Stomach smooth muscle (tissue), 2 donors: ENCODE results near the gene HADHA.

Experiments used
- H3K27ac ChIP-seq: one replicate; pipeline ENCODE4 v1.7.0; 2013; ENCODE audit warnings: mild to moderate bottlenecking, low read length, inconsistent platforms
- H3K27me3 ChIP-seq, 2 donors: one replicate each; pipeline ENCODE4 v1.7.0; 2013; ENCODE audit warnings: low read length in 2 of 2; ENCODE audit not compliant: insufficient read depth in 2 of 2, control insufficient read depth in 1 of 2
- H3K36me3 ChIP-seq, 2 donors: one replicate each; pipeline ENCODE4 v1.7.0; 2013; ENCODE audit warnings: low read length in 2 of 2; ENCODE audit not compliant: control insufficient read depth in 2 of 2, insufficient read depth in 2 of 2
- H3K4me1 ChIP-seq: one replicate; pipeline ENCODE4 v1.7.0; 2013; ENCODE audit warnings: low read length; ENCODE audit not compliant: control insufficient read depth, insufficient read depth
- H3K4me3 ChIP-seq, 2 donors: one replicate each; pipeline ENCODE4 v1.7.0; 2013; ENCODE audit warnings: low read length in 2 of 2
- H3K9ac ChIP-seq, 2 donors: one replicate each; pipeline ENCODE4 v1.7.0; 2013; ENCODE audit warnings: low read length in 2 of 2, mild to moderate bottlenecking in 1 of 2
- H3K9me3 ChIP-seq, 2 donors: one replicate each; pipeline ENCODE4 v1.7.0; 2013; ENCODE audit warnings: low read length in 2 of 2; ENCODE audit not compliant: control insufficient read depth in 2 of 2
- donor health status: healthy.
- donor health status: Pancreatic carcinoma.

Gene HADHA

GRCh38 chr2:26184555-26185303 lies 59.7 kb downstream of the HADHA start:
- peak overlapping the region; percentile 66 for H3K27ac ChIP-seq
- H3K9ac ChIP-seq: peak overlapping the region; percentile 76 to 83
- peaks cover 23% of the 10 kb centered on the region for H3K4me1 ChIP-seq
- H3K4me3 ChIP-seq: peak overlapping the region; percentile 67 to 76
- H3K27me3 ChIP-seq: no peaks in the 10 kb centered on the region
- peaks cover 0 to 10% of the 10 kb centered on the region in 2 donors for H3K36me3 ChIP-seq
- no peaks in the 10 kb centered on the region for H3K9me3 ChIP-seq

GRCh38 chr2:26184121-26184520 lies 60.3 kb downstream of the HADHA start:
- H3K4me1 ChIP-seq: peaks cover 24% of the 10 kb centered on the region
- no peaks in the 10 kb centered on the region for H3K9me3 ChIP-seq
- H3K9ac ChIP-seq: peak overlapping the region in 1 of 2 donors; percentile 55
- peaks cover 0 to 10% of the 10 kb centered on the region in 2 donors for H3K36me3 ChIP-seq
- no peak overlapping the region for H3K27ac ChIP-seq
- peak overlapping the region; percentile 67 to 76 for H3K4me3 ChIP-seq
- peaks cover 2 to 5% of the 10 kb centered on the region in 2 donors for H3K27me3 ChIP-seq

DNA sequence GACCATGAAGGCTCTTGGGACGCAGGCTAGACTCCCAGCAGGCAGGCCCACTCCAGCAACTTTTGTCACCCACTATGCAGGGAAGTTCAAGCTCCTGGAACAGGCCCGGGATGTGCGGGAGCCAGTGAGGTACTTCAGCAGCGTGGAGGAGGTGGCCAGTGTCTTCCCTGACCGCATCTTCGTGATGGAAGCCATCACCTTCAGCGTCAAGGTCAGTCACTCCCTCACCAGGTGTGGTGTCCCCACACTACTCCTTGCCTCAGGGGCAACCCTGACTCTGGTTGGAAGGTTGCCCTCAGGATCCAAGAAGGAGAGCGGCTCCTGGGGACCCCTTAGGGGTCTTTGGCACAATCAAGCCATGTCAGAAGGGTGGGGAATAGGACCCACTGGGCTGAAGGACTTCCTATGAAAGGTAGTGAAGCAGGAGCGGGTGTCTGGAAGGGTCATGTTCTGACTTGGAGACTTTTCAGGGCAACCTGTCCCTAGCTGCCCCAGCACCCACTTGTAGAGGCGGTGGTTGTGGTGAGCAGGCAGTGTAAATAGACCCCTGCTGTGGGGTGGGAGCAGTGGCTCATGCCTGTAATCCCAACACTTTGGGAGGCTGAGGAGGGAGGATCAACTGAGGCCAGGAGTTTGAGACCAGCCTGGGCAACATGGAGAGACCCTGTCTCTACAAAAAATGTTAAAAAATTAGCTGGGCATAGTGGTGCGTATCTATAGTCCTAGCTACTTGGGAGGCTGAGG lies 61.4 kb downstream of the HADHA start:
- Histone ChIP-seq H3K4me1 (peaks cover 28% of the 10 kb centered on the region), H3K36me3 (peaks cover 0 to 2% of the 10 kb centered on the region in 2 donors), H3K27me3 (peaks cover 2 to 5% of the 10 kb centered on the region in 2 donors), H3K9me3 (no peaks in the 10 kb centered on the region), H3K4me3 (no peak overlapping the region), H3K9ac (no peak overlapping the region), H3K27ac (no peak overlapping the region)

- Histone ChIP-seq H3K27me3 (peaks cover 2 to 5% of the 10 kb centered on the region in 2 donors), H3K27ac (no peak overlapping the region), H3K36me3 (no peaks in the 10 kb centered on the region)
These were observed 62.0 kb downstream of the HADHA start for GRCh38 chr2:26182441-26182840.

DNA sequence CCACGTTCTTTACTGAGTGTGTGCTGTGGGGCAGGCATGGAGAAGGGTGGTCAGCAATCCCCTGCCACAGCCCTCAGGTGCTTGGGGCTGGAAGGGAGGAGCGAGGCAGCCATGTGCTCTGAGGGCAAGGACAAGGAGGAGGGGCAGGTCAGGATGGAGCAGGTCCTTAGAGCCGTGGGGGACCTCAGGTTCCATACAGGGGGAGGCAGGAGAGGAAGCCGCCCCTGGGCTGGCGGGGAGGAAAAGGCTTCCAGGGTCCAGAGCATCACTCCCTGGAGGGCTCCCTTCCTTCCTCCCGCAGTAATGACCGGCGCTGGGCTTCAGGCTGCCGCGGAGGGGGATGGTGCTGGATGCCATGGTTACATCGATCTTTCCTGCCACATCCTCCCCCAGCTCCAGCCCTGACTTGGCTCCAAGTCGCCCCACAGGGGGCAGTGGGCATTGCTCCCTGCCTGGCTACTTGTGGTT lies 65.0 kb downstream of the HADHA start:
- Histone ChIP-seq H3K9me3 (no peaks in the 10 kb centered on the region), H3K36me3 (no peaks in the 10 kb centered on the region), H3K27me3 (peaks cover 12 to 13% of the 10 kb centered on the region in 2 donors), H3K9ac (peak overlapping the region; percentile 29 to 38), H3K4me1 (peaks cover 15% of the 10 kb centered on the region), H3K27ac (no peak overlapping the region), H3K4me3 (peak overlapping the region; percentile 63 to 67)

More at GRCh38 chr2:26182441-26182840, 62.0 kb downstream of the HADHA start:
- H3K9me3 ChIP-seq: no peaks in the 10 kb centered on the region
- H3K4me3 ChIP-seq: no peak overlapping the region
- no peak overlapping the region for H3K9ac ChIP-seq
- peaks cover 28% of the 10 kb centered on the region for H3K4me1 ChIP-seq

- Histone ChIP-seq H3K4me3 (peak overlapping the region; percentile 63 to 67), H3K9me3 (no peaks in the 10 kb centered on the region), H3K4me1 (peaks cover 11% of the 10 kb centered on the region), H3K9ac (peak overlapping the region; percentile 29 to 38), H3K27ac (no peak overlapping the region), H3K27me3 (peaks cover 18 to 19% of the 10 kb centered on the region in 2 donors), H3K36me3 (no peaks in the 10 kb centered on the region)
These were observed 65.5 kb downstream of the HADHA start for GRCh38 chr2:26178746-26179436.

- no peak overlapping the region for H3K27ac ChIP-seq
- peak overlapping the region in 1 of 2 donors; percentile 67 for H3K4me3 ChIP-seq
- peaks cover 21 to 24% of the 10 kb centered on the region in 2 donors for H3K27me3 ChIP-seq
- no peaks in the 10 kb centered on the region for H3K9me3 ChIP-seq
- H3K36me3 ChIP-seq: no peaks in the 10 kb centered on the region
- H3K4me1 ChIP-seq: peaks cover 13% of the 10 kb centered on the region
- no peak overlapping the region for H3K9ac ChIP-seq
These were observed 66.2 kb downstream of the HADHA start for GRCh38 chr2:26178246-26178645.

GRCh38 chr2:26177122-26177521 lies 67.3 kb downstream of the HADHA start:
- H3K9me3 ChIP-seq: no peaks in the 10 kb centered on the region
- peaks cover 24 to 31% of the 10 kb centered on the region in 2 donors for H3K27me3 ChIP-seq
- H3K36me3 ChIP-seq: no peaks in the 10 kb centered on the region
- H3K9ac ChIP-seq: no peak overlapping the region
- no peak overlapping the region for H3K4me3 ChIP-seq
- H3K27ac ChIP-seq: no peak overlapping the region
- peaks cover 15% of the 10 kb centered on the region for H3K4me1 ChIP-seq

DNA sequence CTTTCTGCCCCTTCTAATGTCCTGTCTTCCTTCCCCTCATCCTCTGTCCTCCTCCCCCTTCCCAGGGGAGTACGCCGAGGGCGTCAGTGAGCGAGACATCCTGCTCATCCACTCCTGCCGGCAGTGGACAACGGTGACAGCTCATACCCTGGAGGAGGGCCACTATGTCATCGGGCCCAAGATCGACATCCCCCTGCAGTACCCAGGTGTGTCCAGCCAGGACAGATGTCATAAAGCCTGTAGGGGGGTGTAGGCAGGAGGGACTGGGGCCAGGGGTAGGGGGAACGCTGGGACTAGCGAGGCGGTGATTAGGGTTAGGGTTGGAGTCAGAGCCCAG lies 68.2 kb downstream of the HADHA start:
- Histone ChIP-seq H3K4me3 (no peak overlapping the region), H3K9ac (no peak overlapping the region), H3K36me3 (no peaks in the 10 kb centered on the region), H3K4me1 (peaks cover 15% of the 10 kb centered on the region), H3K27ac (no peak overlapping the region), H3K27me3 (peaks cover 26 to 32% of the 10 kb centered on the region in 2 donors), H3K9me3 (no peaks in the 10 kb centered on the region)

GRCh38 chr2:26175466-26176278 lies 68.8 kb downstream of the HADHA start:
- peaks cover 26 to 32% of the 10 kb centered on the region in 2 donors for H3K27me3 ChIP-seq
- no peak overlapping the region for H3K27ac ChIP-seq
- H3K4me3 ChIP-seq: no peak overlapping the region
- H3K36me3 ChIP-seq: no peaks in the 10 kb centered on the region
- H3K9ac ChIP-seq: no peak overlapping the region
- H3K4me1 ChIP-seq: peaks cover 15% of the 10 kb centered on the region
- no peaks in the 10 kb centered on the region for H3K9me3 ChIP-seq
